GM19455 (cell line): ENCODE measurements around the gene ADARB2.
"Not testable (repeated sequence)": the region's sequence is repeated elsewhere in the genome, so short reads cannot be mapped to it uniquely, and the experiment has no call there.

ENCODE experiments used
- ATAC-seq: cut with Tn5 transposase; IDR thresholded peaks from one replicate; pipeline ENCODE4 v1.9.1; 2021; ENCODE audit not compliant: unreplicated experiment

ADARB2 gene

DNA sequence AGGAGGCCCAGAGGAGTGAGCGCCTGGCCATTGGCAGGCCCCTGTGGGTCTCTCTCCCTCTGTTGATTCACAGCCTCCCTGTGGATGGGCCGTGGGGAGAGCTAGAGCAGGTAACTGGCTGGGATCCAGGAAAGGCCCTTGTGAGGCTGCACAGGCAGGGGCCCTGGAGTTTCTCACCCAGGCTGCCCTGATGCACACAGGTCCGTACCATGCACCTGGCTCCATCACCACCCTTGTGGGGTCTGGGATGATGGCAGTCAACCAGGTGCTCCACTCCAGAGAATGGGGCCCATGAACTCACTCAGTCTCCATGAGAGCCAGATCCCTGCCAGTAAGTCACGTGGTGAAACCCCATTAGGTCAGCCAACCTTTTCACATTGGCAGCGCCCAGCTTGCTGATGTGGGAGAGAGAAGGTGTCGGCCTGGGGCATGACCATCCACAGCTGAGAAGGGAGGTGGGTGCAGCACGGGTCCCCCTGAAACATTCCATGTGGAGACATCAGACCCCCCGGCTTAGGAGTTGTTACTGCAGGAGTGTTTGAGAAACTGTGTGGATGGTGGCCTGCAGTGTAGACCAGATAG is 320.8 kb downstream of the ADARB2 start:
- no peak for ATAC-seq

DNA sequence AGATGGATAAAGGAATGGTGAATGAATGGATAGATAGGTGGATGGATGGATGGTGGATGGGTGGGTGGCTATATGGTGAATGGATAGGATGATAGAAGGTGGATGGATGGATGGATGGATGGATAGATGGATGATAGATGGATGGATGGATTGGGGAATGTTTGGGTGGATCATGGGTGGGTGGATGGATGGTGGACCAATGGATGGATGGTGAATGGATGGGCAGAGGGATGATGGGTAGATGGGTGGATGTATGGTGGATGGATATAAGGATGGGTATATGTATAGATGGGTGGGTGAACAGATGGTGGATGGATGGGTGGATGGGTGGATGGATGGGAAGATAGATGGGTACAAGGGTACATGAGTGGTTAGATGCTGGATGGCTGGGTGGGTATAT is 322.4 kb downstream of the ADARB2 start:
- ATAC-seq = no peak

DNA sequence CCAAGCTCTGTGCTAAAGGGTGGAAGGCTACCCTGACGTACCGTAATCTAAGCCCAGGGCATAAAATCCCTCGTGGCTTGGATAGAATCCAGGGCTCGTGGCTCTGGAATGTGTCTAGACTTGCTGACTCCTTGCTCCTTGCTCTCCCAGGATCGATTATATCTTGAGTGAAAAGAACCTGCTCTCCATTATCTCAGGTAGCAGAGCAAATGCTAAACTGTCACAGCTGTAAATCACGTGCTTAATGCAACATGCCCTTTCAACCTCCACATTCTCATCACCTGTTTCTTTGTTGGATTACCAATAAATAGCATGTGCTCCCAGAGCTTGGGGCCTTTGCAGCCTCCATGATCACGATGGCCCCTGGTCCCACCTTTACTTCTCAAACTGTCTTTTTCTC is 323.0 kb downstream of the ADARB2 start:
- not testable (repeated sequence) for ATAC-seq

DNA sequence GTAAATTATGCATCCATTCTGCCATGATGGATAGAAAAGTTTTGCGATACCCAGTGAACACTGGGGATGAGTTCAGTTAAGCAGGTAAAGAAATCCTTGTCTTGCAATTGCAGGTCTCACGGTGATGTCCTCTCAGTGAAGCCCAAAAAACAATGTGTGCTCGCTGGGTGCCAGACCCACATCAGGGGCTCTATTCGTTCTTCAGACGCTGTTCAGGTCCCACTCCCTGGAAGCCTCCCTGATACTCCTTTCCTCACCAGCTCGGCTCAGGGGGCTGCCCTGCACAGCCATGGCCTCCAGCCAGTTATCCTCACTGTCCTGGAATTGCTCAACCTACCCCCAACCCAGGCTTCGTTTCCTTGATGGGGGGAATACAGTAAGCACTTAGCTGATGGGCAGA is 323.5 kb downstream of the ADARB2 start:
- ATAC-seq = no peak

DNA sequence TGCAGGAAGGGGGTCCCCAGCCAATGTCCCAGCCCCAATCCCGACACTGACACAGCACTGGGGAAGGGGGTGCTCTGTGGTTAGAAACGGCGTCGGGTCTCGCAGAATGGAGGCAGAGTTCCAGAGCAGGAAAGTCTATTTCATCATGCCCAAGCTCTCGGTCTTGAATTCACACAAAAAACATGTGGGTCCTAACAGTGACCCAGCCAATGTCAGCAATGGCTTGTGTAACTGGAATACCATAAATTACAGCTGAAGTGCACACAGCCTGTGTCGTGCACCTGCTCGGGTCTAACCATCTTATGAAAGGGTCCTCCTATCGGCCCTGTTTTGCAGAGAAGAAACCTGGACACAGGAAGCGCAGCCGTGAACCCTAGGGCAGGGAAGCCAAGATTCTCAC is 324.1 kb downstream of the ADARB2 start:
- no peak for ATAC-seq

DNA sequence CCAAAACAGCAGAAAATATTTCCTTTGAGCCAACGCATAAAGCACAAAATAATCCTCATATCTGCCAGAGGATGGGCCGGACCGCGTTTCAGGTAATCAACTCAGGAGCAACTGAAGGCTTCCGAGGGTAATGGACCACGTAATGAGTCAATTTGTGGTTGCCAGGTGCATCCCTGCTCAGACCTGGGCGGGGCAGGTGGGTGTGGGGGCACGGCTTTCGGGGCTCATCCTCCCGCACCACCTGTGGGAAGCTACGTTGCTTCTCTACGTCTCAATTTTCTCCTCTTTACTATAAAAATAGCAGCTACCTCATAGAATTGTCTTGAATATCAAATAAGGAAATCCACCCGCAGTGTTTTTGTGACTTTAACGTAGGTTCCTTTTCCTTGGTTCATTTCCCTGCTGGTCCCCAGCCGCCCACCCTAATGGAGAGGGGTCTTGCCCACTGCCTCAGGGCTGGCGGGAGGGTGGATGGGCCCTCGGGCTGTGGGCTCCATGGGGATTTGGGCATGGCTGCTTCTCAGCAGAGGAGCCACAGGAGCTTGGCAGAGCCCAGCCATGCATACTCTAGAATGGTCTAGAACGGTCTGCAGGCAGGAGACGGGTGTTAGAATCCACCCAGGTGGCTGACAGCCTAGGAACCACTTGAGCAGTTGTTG is 324.7 kb downstream of the ADARB2 start:
- no peak for ATAC-seq

DNA sequence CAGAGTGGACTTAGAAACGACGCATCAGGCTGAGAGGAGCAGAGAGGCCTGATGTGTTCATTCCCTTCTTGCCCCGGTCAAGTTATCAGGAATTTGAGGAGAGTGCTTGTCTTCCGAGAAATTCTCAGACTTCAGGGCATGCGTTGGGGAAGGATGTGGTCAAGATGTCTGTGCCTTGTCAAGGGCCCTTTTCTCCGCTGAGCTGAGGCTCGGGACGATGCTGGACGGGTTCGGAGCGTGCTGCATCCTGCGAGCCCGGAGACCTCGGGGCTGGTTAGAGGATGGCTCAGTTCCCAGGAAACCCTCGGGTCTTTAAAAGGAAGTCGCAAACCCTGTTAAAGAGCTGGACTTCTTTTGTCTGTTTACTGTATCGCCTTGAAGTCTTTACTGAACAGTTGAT is 325.4 kb downstream of the ADARB2 start:
- no peak for ATAC-seq

DNA sequence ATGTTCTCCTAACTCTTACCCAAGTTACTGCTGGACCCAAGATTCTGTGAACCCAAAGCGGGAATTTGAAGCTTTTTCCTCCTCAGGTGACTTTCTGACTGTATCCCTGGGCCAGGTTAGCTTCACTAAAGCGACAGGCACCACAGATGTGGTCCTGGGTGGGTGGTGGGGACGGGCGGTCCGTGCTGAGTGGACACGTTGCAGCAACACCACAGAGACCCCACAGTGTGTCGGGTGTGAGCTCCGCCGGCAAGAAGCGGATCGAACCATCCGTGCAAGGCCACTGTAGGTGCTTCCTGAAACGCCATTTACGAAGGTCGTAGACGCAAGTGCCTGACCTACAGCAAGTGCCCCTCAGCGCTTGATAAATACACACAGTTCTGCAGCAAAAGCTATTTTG is 325.9 kb downstream of the ADARB2 start:
- no peak for ATAC-seq

DNA sequence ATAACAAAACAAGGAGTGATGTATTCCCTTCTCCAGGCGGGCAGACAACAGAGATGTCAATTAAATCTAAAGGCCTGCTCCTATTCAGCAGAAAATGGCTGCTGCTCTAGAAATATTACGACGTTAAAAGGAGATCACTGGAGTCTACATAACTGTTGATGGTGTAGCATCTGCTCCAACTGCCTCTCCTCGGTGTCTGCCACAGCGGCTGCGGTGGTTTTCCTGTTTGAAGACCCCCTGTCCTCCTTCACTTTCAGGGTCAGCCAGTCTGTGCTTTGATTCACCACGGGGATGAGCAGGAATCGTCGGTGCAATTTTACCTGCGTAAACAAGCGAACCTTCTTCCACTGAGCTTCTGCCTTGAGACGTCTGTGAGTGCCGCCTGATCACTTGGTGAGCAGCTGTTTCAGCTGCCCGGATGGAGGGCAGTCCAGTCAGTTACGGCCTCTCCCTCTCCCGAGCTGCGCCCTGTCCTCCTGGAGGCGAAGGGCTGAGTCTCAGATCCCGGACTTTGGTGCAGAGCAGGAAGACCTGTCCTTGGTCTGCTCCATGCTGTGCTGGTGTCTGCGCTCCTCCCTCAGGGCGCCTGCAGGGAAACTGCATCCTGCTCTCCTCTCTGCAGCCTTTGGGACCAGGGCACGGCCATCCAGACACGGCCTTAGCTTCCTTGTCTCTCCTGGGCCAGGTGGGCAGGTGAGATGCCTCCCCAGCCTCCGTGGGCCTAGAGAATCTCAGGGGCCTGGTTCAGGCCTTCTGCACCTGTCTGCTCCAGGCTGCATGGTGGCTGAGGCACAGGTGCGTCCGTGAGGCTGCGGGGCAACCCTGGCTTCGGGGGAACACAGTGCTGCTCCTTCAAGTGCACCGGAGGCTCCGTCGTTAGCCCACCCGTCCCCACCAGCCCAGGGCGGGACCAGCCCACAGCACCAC is 326.6 kb downstream of the ADARB2 start:
- ATAC-seq = no peak

DNA sequence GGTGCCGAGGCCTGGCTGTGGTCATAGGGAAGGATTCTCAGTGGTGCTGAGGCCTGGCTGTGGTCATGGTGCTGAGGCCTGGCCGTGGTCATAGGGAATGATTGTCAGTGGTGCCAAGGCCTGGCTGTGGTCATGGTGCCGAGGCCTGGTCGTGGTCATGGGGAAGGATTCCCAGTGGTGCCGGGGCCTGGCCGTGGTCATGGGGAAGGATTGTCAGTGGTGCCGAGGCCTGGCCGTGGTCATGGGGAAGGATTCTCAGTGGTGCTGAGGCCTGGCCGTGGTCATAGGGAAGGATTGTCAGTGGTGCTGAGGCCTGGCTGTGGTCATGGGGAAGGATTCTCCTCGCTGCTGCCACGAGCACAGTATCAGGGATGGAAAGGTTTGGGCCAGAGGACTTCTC is 327.3 kb downstream of the ADARB2 start:
- no peak for ATAC-seq

DNA sequence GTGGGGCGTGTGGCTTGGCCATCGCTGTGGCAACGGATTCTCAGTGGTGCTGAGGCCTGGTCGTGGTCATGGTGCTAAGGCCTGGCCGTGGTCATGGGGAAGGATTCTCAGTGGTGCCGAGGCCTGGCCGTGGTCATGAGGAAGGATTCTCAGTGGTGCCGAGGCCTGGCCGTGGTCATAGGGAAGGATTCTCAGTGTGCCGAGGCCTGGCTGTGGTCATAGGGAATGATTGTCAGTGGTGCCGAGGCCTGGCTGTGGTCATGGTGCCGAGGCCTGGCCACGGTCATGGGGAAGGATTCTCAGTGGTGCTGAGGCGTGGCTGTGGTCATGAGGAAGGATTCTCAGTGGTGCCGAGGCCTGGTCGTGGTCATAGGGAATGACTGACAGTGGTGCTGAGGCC is 327.9 kb downstream of the ADARB2 start:
- no peak for ATAC-seq

DNA sequence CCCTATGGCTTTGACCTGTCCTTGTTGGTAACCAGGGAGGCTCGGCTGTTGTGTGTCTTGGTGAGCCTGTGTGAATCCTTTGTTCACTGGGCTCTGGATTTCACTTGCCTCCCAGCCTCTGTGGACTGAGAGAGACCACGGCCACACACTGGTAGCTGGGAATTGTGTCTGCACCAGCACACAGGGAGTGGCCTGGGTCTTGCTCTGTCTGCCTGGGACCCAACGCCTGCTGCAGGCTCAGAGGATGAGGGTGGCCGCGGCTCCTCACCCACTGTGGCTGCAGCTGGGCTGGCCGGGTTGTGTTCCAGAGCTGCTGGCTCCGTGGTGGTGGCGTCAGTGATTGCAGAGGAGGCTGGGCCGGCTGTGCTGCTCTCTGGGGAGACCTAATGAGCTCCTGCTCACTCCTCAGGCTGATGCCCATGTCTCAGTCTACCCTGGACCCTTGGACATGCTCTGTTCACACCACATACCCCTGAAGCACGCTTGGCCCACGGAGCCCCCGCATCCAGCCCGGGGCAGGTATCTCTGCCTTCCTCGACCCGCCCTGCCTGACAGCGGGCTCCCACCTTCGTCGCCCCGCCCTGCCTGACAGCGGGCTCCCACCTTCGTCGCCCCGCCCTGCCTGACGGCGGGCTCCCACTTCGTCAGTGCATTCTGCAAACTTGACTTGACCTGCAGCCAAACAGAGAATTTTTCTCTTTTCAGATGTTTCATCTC is 328.5 kb downstream of the ADARB2 start:
- no peak for ATAC-seq

DNA sequence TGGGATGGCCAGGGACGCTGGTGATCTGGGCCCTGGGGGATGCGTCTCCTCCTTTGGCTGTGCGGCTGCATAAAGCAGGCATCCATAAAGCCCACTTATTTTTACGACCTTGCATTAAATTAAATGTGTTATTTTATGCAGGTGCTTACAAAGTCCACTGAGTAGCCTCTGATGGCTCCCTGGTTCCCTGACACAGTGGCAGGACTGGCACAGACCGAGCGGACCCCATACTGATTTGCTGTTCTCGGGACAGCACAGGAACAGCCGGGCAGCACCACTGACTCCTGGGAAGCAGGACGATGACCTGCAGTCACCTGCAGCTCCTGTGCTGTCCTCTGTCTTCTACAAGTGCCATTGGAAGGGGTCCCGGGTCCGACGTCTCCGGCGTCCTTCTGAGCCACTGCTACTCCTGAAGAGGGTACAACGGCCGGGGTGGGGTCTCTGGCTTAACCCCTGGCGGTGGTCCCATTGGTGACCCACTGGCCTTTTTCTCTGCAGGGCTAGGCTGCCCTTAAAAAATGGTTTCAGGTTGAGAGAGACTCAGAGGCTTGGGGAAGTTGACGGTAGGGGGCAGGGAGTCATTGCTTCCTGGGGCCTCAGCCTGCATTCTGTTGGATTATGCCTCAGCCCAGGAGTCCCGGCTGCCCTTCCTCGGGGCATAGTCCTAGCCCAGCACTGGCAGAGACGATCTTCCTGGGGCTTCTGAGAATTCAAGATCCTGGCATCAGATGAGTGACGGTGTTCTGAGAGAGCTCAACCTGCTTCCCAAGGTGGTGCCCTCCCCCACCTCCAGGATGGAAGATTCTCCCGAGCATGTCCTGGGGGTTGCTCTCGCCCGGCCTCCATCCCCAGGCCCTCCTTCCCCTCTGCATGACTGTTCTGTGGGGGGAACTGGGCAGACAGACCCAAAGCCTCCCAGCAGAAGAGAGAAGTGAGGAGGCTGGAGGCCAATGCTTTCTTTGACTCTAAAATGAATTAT is 330.1 kb downstream of the ADARB2 start:
- ATAC-seq = no peak

DNA sequence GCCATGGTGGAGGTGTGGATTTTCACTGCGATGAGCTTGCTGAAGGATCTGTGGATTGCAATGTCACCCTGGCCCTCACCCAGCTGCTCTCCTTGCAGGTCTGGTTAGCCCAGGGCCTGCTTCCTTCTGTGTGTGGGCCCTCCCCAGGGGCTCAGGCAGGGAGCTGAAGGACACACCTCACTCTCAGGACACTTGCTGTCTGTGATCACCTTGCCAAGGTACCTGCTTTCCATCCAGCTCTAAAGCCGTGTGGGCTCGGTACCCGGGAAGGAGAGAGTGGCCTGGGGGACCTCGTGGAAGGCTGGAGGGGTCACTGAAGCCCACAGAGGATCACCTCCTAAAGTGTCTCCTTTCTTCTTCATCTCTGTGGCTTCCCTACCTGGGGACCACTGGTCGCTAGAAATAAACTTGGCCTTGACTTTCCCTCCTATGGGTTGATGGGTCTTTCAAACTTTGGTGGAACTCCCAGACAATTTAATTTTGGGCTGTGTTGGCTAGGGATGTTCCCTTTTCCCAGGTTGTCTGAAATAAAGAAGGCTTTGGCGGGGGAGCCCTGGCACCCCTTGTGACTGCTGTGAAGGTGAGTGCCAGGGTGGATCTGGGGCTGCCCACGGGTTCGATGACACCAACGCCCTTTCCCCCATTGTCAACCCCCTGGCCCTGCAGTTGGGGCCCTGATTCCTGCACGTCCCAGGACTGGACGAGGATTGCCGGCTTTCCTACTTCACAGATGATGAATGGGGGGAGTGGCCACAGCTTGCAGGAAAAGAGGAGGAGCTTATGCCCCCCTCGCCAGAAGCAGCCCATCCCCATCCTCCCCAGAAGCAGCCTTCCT is 331.0 kb downstream of the ADARB2 start:
- no peak for ATAC-seq

DNA sequence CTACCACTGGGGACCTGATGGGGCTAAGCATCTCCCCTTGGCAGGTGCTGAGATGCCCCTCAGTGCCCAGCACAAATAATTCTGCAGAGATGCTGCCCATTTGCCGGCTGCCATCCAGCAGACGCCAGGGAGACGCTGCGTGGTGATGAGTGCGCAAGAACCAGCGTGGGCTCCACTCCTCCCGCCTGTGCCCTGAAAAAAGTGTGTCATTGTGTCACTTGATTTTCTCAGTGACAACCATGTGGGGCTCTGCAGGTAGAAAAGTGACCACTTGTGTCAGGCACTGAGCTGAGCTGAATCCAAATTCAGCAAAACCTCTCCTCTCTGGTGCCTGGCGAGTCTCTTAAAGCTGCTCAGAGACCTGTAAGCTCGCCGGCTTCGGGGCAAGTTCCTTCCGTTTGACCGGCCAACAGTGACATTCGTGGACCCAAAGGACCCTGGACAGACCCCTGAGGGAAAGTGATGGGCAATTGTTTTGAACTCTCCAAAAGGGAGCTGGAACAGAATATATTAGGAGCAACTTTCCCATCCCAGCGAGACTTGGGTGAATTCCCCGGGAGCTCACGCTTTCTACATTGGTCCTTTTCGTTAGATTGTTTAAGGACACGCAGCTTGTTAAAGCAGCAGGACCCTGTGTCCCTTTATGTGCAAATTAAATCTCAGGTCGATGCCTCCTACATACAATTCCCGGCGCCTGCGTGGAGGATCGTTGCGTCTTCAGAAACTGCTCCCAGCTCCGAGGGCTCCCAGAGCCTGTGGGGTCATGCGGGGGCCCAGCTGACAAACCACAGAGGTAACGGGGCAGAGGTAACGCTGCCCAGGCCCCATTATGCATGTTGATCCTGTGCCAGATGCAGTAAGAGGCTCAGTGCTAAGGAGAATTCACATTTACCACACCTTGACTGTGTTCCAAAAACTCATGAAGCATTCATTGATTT is 332.7 kb downstream of the ADARB2 start:
- no peak for ATAC-seq

DNA sequence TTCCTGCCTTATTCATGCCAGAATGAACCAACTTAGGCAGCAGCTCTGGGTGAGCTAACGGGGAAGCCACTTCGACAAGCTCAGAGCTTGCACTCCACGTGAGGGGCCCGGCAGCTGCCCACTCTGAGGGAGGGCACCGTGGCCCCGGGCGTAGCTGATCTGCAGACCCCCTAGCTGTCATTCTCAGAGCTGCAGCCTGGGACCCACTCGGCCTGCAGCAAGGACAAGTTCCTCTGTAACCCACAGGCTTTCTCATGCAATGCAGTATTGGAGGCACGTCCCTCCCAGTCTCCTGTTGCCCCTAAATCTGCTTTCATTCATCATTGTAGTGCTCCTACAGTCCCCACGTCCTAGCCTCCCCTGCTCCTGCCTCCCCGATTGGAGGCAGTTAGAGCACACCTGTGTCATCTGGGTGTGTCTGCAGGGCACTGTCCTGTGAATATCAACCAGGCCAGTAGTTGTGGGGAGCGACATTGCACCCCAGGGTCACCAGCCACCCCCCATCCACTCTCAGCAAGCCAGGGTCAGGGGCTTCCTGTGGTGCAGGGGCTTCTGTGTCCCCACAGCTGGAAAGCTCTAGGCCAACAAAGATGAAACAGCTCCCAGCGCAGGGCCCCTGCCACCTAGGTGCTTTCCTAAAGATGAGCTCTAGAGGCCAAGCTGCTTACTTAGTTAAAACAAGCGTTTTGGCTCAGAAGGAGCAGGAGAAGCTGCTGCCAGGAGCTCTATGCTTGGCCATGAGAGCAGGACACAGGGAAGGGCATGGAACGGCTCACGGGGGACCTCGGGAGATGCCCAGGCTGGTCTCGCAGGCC is 333.6 kb downstream of the ADARB2 start:
- no peak for ATAC-seq

DNA sequence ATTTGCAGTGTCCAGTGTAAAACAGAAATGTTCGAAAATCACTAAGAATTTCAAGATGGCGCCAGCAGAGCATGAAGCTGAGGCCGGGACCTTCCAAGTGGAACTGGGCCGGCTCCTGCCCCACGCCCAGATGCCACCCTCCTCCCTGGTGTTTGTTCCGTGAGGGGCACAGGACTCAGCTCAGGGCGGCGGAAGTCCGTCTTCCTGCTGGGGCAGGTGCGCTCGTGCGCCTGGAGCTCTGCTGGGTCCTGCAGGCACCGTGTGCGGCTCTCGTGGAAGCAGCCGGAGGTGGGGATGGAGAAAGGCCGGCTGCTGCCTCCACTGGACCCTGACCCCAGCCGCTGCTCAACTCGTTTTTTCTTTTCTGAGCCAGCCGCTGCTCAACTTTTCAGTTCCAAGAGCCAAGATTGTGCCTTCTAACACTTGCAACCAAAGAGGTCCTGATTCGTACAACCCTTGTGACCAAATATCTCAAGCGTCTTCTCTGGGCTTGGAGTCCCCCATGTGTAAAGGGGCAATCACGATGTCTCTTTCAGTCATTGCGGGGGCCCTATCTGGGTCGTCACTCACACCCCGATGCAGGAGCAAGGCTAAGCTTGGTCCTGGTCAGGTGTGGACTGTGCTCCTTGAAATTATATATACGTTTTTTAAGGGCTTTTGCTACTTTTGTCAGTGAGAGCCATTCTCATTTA is 334.4 kb downstream of the ADARB2 start:
- no peak for ATAC-seq
